ENCODE data around the gene HOXA13. TPM values are rescaled to one million over a fixed set of nuclear protein-coding genes. Genes with fewer than 3 reads are reported as not detected.
A peak's percentile ranks its signal among the peaks of the same experiment; 100 is the strongest.

HOXA13 gene
- total RNA-seq, 3 donors from 2014 or later: not detected

DNA sequence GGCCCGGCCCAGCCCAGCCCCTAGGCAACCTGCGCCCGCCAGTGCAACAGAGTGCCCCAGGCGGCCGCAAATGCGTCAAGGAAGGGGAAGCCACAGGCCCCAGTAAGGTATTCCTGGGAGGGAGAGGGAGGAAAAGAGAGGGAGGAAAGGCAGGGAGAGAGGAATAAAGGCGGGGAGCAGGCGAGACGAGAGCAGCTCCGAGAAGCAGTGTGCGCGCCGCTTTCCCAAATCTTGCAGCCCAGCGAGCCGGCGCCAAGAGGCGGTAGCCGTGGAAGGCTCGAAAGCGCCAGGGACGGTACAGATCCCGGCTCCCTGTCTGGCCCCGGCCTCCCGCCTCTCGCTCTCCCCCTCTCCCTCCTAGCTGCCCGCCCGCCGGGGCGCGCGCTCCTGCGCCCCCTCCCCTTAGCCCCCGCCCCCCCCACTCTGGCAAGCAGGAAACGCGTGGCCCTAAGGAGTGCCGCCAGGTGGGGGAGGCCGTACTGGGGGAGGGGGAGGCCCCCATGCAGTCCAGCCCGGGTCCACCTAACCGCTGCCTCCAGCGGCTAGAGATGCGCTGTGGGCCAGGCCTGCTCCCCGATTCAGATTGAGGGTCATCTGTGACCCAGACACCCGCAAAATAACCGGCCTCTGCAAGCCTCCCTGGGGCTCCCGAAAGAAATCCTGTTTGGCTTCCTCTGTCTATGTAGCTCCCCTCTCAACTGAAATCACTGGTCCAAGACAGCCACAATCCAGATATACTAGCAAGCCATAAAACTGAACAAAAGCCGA is 30.0 kb downstream of the HOXA13 start:
- Mint-ChIP-seq H3K9me3 (no peaks in the 10 kb centered on the region), H3K4me1 (ENCODE audit: low read depth) (peaks cover 31% of the 10 kb centered on the region), H3K36me3 (ENCODE audit: insufficient read depth) (no peaks in the 10 kb centered on the region), H3K27me3 (ENCODE audit: low read depth) (peaks cover 71% of the 10 kb centered on the region), H3K4me3 (no peak overlapping the region)
- no peak for ATAC-seq
- DNase-seq: no peak

DNA sequence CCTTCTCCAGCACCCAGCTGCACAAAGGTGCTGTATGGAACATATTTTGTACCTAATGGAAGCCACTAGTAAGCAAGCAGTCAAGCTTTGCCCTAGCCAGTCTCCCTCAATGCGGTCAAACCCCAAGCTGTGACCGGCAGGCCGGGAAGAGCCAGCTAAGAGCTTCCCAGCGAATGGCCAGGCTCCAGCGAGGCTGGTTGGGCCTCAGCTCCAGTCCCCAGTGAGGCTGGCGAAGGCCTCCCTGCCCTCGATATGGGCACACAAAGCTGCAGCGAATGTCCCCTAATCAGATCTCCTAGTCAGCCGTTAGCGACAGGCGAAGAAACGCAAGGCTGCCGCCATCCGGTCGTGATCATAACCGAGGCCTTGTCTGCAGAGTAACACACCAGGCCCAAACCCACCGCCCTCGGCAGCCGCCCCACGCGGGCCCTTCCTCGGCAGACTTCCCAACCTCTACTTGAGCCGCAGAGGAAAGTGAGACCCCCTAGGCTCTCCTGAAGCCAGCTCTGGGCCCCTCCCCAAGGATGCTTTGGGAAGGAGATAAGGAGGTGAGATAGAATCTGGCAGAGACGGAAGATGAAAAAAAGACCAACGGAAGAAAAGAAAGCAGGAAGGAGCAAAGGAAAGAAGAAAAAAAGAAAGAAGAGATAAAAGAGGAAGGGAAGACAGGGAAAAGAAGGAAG is 31.5 kb downstream of the HOXA13 start:
- Mint-ChIP-seq H3K36me3 (ENCODE audit: insufficient read depth) (no peaks in the 10 kb centered on the region), H3K9me3 (no peaks in the 10 kb centered on the region), H3K27me3 (ENCODE audit: low read depth) (peaks cover 79% of the 10 kb centered on the region), H3K4me1 (ENCODE audit: low read depth) (peaks cover 34% of the 10 kb centered on the region), H3K4me3 (peak overlapping the region; percentile 34)
- ATAC-seq: no peak
- DNase-seq: no peak

DNA sequence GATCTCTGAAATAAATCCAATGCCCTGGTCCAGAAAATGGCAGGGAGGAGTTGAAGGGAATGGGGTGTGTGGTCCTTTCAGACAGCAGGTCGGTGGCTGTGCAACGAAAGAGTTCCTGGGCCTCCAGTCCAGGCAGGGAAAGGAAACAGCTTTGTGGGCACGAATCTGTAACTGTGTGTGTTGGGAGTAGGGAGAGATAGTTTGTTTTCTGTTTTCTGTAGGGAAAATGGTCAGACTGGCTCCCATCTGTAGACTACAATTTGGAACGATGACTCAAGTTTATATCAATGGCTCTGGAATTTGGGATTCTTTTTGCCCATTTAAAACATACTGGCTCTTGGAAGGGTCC is 32.0 kb downstream of the HOXA13 start:
- peaks cover 81% of the 10 kb centered on the region for H3K27me3 Mint-ChIP-seq (ENCODE audit: low read depth)
- H3K9me3 Mint-ChIP-seq: no peaks in the 10 kb centered on the region
- DNase-seq (no peak), ATAC-seq (no peak)
- H3K4me3 Mint-ChIP-seq: no peak overlapping the region
- peaks cover 34% of the 10 kb centered on the region for H3K4me1 Mint-ChIP-seq (ENCODE audit: low read depth)
- H3K36me3 Mint-ChIP-seq (ENCODE audit: insufficient read depth): no peaks in the 10 kb centered on the region

DNA sequence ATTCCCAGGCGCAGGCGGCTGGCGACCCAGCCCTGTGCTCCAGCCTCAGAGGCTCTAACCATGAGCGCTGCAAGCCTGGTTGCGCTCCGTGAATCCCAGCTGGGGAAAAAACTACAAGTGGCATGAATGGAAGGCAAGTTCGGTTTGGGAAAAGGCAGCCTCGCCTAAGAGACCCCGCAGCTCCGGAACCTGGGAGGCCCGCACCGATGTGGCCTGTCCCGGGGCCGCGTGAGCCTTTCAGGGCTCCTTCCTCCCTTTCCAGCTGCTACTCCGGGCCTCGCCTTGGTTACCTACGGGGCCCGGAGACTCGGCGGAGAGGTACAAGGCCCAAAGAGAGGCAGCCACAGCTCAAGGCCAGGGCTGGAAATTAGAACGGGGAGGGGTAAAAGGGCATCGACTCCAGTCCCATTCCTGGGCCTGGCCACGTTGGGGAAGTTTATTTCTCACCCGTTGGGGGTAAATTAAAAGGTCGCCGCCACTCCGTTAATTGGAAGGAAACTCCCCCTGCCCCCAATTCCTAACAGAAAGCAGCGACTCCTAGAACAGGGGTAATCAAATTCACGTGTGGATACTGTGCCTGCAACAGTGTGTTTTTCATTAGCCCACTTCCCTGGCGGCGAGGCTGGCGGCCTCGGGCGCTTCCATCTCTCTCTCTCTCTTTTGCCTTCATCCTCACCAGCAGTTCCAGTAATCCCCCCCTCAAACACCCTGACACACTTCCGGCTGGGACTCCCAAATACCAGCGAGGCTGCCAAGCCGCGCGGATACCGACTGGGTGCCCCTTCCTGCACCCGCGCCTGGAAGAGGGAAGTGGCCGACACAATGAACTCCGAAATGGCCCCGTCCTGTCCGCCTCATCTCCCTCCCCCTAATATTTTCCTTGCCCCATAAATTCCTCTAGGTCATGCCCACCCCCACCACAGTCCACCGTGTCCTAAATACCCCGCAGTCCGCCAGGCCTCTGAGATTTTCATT is 33.1 kb downstream of the HOXA13 start:
- peaks cover 81% of the 10 kb centered on the region for H3K27me3 Mint-ChIP-seq (ENCODE audit: low read depth)
- no peaks in the 10 kb centered on the region for H3K9me3 Mint-ChIP-seq
- H3K4me1 Mint-ChIP-seq (ENCODE audit: low read depth): peaks cover 27% of the 10 kb centered on the region
- ATAC-seq (no peak), DNase-seq (no peak)
- H3K36me3 Mint-ChIP-seq (ENCODE audit: insufficient read depth): no peaks in the 10 kb centered on the region
- H3K4me3 Mint-ChIP-seq: peak overlapping the region; percentile 35

DNA sequence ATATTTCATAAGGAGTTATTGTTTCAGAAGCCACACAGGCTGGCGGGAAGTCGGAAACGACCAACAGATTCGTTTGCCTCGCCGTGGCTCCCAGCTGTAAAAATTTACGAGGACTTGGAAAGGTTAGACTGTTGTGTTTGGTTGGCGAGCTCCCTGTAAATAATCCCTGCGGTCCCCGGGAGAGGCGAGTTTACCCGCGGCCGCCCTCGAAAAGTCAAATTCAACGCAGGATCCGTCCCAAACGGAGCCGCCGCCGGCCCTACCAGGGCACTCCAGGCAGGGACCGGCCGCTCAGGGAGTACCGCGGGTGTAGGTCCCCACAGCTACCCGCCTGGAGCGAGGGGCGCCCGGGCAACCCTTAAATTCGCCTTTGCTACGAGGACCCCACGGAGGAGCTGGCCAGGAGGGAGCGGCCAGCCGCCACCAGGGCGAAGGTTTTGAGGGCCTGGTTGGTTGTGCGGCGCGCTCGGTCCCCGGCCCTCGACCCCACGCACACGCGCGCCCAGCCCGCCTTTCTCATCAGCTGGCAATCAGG is 33.8 kb downstream of the HOXA13 start:
- H3K4me1 Mint-ChIP-seq (ENCODE audit: low read depth): peaks cover 27% of the 10 kb centered on the region
- DNase-seq: no peak
- H3K36me3 Mint-ChIP-seq (ENCODE audit: insufficient read depth): no peaks in the 10 kb centered on the region

DNA sequence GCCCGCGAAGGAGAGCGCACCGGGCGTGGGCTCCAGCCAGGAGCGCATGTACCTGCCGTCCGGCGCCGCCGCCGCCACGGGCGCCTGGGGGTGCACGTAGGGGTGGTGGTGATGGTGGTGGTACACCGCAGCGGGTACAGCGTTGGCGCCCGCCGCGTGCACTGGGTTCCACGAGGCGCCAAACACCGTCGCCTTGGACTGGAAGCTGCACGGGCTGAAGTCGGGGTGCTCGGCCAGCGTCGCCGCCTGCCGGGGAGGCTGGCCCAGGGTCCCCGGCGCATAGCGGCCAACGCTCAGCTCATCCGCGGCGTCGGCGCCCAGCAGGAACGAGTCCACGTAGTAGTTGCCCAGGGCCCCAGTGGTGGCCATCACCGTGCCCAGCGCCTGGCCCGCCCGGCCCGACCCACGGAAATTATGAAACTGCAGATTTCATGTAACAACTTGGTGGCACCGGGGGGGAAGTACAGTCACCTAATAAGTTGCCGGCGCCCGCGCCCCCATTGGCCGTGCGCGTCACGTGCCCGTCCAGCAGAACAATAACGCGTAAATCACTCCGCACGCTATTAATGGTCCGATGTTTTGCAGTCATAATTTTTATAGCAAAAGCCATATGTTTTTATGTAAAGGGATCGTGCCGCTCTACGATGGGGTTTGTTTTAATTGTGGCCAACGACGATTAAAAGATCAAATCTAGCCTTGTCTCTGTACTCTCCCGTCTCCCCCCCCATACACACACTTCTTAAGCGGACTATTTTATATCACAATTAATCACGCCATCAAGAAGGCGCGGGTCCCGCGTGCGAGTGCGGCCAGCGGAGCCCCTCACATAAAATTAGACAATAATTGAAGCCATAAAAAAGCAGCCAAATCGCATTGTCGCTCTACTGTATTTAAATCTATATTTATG is 34.5 kb downstream of the HOXA13 start, which contains the start of gene HOXA9:
Gene HOXA9 (minus strand): TSS at position 449 of the 907 bp plus-strand sequence. CDS start 80 bp downstream, at position 369.
- Mint-ChIP-seq H3K9me3 (no peaks in the 10 kb centered on the region), H3K4me3 (peak within 1 kb of the TSS; percentile 53), H3K36me3 (ENCODE audit: insufficient read depth) (no peaks in the 10 kb centered on the region), H3K27me3 (ENCODE audit: low read depth) (peaks cover 74% of the 10 kb centered on the region), H3K4me1 (ENCODE audit: low read depth) (peaks cover 28% of the 10 kb centered on the region)
- DNase-seq (no peak), ATAC-seq (no peak)

More for the DNA sequence above, 33.8 kb downstream of the HOXA13 start:
- ATAC-seq: no peak
- no peaks in the 10 kb centered on the region for H3K9me3 Mint-ChIP-seq
- H3K4me3 Mint-ChIP-seq: peak overlapping the region; percentile 53
- peaks cover 77% of the 10 kb centered on the region for H3K27me3 Mint-ChIP-seq (ENCODE audit: low read depth)

DNA sequence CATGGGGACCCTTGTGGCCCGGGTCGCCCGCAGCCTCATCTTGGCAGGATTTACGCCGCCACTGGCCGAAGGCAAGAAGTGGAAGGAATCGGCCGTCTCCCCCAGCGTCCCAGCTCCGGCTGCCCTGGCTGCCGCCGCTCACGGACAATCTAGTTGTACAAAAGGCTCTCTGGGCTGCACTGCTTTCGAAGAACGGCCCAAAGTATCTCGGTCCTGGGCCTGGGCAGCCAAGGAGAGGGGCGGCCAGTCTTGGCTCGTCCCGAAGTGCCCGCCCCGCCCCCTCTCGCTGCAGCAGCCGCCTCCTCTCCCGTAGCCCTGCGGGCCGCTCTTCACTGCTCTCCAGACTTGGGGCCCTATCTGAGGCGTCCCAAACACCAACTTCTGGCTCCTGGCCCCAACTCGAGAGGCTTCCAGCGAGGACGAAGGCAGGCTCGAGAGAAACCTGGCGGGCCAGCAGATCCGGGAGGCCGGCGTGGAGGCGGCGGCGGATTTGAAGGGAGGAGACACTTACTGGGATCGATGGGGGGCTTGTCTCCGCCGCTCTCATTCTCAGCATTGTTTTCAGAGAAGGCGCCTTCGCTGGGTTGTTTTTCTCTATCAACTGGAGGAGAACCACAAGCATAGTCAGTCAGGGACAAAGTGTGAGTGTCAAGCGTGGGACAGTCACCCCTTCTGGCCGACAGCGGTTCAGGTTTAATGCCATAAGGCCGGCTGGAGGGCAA is 35.4 kb downstream of the HOXA13 start:
- no peak for DNase-seq
- Mint-ChIP-seq H3K27me3 (ENCODE audit: low read depth) (peaks cover 75% of the 10 kb centered on the region), H3K9me3 (no peaks in the 10 kb centered on the region), H3K4me3 (no peak overlapping the region), H3K36me3 (ENCODE audit: insufficient read depth) (no peaks in the 10 kb centered on the region), H3K4me1 (ENCODE audit: low read depth) (peaks cover 25% of the 10 kb centered on the region)
- ATAC-seq: no peak

DNA sequence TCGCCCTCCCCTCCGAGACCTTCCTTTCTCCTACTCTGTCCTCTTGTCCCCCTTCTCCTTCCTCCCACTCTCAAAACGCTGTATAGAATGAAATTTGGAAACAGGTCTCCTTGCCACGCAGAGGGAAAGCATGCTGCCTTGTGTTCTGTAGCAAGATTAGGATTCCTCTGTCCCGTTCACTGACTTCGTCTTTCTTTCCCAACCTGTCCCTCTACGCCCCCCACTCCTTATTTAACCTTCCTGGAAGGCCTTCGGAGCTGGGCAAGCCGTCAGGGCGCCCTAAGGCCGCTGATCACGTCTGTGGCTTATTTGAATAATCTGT is 35.9 kb downstream of the HOXA13 start:
- Mint-ChIP-seq H3K4me1 (ENCODE audit: low read depth) (peaks cover 24% of the 10 kb centered on the region), H3K36me3 (ENCODE audit: insufficient read depth) (no peaks in the 10 kb centered on the region), H3K27me3 (ENCODE audit: low read depth) (peaks cover 79% of the 10 kb centered on the region), H3K4me3 (no peak overlapping the region), H3K9me3 (no peaks in the 10 kb centered on the region)
- no peak for ATAC-seq
- DNase-seq: no peak

DNA sequence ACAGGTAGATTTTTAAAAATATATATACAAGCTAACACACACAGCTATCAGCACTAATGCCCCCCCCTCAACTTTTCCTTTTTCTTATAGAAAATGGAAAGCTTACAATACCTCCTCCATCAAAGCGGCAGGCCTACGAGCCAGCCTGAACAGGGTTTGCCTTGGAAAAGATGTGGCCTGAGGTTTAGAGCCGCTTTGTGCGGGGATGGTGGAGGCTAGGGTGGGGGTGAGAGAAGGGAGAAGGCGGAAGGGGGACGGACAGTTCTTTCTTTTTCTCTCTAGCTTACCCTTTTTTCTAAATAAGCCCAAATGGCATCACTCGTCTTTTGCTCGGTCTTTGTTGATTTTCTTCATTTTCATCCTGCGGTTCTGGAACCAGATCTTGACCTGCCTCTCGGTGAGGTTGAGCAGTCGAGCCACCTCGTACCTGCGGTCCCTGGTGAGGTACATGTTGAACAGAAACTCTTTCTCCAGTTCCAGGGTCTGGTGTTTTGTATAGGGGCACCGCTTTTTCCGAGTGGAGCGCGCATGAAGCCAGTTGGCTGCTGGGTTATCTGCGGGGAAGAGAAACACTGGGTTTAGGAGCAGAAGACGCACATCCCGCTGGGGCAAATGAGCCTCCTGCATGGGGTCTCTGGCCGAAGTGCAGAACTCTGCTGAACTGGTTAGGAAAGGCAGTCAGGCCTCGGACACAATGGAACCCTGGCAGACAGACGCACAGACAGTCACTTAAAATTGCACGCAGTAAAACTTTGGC is 36.4 kb downstream of the HOXA13 start:
- ATAC-seq (no peak), DNase-seq (no peak)
- H3K4me3 Mint-ChIP-seq: no peak overlapping the region
- peaks cover 79% of the 10 kb centered on the region for H3K27me3 Mint-ChIP-seq (ENCODE audit: low read depth)
- H3K4me1 Mint-ChIP-seq (ENCODE audit: low read depth): peaks cover 23% of the 10 kb centered on the region
- no peaks in the 10 kb centered on the region for H3K36me3 Mint-ChIP-seq (ENCODE audit: insufficient read depth)
- H3K9me3 Mint-ChIP-seq: no peaks in the 10 kb centered on the region

DNA sequence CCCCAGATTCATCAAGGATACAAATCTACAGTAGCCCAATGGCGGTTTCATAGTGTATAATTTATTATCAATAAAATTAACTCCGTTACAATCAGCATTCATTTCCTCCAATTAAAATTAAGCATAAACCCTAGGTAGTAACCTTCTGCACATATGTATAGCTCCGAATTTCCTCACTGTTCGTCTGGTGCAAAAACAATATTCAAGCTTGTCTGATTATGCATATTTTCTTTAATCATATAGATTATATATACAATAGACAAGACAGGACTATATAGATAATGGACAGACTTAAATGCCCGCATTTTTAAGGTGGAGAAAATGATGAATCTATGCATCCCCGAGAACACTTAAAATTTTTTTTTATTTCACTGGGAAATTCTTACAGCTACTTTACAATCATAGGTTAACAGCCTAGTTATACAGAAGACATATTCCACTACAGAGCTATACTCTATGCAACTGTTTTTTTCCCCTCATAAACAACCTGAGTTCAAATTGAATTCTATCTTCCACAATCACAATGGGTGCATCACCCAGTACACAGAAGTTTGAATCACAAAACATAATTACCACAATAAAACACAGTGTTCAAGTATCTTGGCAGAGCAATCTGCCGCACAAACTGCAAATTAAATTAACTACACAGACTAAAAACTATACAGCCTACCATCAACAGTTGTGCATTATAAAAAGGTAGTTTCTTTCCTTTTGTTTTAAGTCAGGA is 37.2 kb downstream of the HOXA13 start:
- H3K9me3 Mint-ChIP-seq: no peaks in the 10 kb centered on the region
- no peak overlapping the region for H3K4me3 Mint-ChIP-seq
- H3K36me3 Mint-ChIP-seq (ENCODE audit: insufficient read depth): no peaks in the 10 kb centered on the region

DNA sequence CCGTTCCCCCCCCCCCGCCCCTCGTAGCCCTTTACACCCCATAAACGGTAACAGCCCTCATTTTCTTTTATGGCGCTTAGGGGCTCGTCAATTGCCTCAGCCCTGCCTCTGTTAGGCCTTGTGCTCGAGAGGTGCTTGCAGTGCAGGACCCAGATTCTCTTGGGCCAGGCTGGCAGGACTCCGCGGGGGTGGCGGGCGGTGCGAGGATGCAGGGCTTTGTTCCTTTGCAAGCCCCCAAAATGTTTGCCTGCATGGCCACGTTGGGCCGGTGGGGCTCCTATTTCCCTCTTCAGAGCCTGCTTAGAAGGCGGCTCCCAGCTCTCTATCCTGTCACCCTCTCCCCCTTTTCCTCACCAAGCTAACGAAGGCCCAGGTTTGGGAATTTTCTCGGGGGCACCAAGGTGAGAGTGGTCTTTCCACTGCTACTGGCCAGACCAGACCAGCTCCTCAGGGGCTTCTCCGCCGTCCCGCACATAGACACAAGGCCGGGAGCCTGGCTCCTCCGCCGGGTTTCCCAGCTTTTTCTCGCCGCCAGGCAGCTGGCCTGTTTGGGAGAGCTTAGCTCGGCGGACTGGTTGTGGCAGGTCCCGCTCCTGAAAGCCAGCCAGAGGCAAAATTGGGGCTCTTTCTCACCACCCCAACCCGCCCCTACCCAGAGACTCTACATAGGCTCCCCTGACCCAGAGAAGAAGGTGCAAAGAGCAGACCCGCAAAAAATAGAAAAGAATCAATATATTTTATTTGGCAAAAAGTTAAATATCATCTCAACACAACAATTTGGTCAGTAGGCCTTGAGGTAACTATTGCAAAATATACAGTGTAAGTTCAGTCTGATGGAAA is 38.0 kb downstream of the HOXA13 start:
- Mint-ChIP-seq H3K4me1 (ENCODE audit: low read depth) (peaks cover 25% of the 10 kb centered on the region), H3K9me3 (no peaks in the 10 kb centered on the region), H3K36me3 (ENCODE audit: insufficient read depth) (no peaks in the 10 kb centered on the region), H3K27me3 (ENCODE audit: low read depth) (peaks cover 79% of the 10 kb centered on the region), H3K4me3 (no peak overlapping the region)
- no peak for DNase-seq
- ATAC-seq: no peak

More for the DNA sequence above, 37.2 kb downstream of the HOXA13 start:
- ATAC-seq (no peak), DNase-seq (no peak)
- Mint-ChIP-seq H3K27me3 (ENCODE audit: low read depth) (peaks cover 79% of the 10 kb centered on the region), H3K4me1 (ENCODE audit: low read depth) (peaks cover 26% of the 10 kb centered on the region)

Data from activated T-cell treated with anti-CD3 and anti-CD28 coated beads, Interleukin-2, amount 50 U/mL, for 4 hours (primary cell).